ENCODE results near the gene ATP6V0A1. TPM values are rescaled to one million over a fixed set of nuclear protein-coding genes. Genes with fewer than 3 reads are reported as not detected.
"Not testable (repeated sequence)": the region's sequence is repeated elsewhere in the genome, so short reads cannot be mapped to it uniquely, and the experiment has no call there.

The ATP6V0A1 gene
- total and polyA plus RNA-seq, 8 donors, result 13.1 to 435 (median 80.2) TPM

DNA sequence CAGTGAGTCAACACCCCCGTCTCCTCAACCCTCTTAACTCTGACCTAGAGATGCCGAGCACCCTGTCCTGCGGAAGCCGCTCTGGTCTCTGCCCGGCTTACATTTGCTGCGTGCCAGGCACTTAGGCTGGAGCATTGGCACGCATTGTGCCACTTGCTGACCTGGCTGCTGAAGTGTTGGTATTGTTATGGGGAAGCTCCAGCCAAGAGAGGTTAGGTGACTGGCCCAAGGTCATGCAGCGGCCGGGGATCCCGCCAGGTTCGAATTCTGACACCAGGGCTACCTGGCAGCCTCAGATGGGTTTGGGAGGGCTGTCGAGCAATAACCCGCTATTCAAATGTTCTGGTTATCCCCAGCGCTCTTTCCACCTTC, 89.0 kb downstream of the ATP6V0A1 start:
- TF ChIP-seq, protein P1, sequence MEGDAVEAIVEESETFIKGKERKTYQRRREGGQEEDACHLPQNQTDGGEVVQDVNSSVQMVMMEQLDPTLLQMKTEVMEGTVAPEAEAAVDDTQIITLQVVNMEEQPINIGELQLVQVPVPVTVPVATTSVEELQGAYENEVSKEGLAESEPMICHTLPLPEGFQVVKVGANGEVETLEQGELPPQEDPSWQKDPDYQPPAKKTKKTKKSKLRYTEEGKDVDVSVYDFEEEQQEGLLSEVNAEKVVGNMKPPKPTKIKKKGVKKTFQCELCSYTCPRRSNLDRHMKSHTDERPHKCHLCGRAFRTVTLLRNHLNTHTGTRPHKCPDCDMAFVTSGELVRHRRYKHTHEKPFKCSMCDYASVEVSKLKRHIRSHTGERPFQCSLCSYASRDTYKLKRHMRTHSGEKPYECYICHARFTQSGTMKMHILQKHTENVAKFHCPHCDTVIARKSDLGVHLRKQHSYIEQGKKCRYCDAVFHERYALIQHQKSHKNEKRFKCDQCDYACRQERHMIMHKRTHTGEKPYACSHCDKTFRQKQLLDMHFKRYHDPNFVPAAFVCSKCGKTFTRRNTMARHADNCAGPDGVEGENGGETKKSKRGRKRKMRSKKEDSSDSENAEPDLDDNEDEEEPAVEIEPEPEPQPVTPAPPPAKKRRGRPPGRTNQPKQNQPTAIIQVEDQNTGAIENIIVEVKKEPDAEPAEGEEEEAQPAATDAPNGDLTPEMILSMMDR (IDR thresholded peaks at IDR 0.05), result no peak
- Histone ChIP-seq H3K4me1 (peaks cover 5 to 33% (median 22%) of the 10 kb centered on the region in 4 donors), H3K4me3 (peak overlapping the region in 3 of 4 donors; percentile 39 to 55 (median 45)), H3K27me3 (no peaks in the 10 kb centered on the region), H3K27ac (peak overlapping the region in 1 of 5 donors; percentile 1), H3K9me3 (no peaks in the 10 kb centered on the region), H3K36me3 (peaks cover 14 to 38% (median 23%) of the 10 kb centered on the region in 4 donors)
- WGBS, 5 donors, result 56 to 76% (median 72%) methylated on average over 5 to 14 of the region's 14 CpGs
- DNase-seq, result peak in 1 of 2 donors; percentile 45
- intact Hi-C loops (cut with DNase I; ENCODE audit: low total_unique reads), result no loop called here

DNA sequence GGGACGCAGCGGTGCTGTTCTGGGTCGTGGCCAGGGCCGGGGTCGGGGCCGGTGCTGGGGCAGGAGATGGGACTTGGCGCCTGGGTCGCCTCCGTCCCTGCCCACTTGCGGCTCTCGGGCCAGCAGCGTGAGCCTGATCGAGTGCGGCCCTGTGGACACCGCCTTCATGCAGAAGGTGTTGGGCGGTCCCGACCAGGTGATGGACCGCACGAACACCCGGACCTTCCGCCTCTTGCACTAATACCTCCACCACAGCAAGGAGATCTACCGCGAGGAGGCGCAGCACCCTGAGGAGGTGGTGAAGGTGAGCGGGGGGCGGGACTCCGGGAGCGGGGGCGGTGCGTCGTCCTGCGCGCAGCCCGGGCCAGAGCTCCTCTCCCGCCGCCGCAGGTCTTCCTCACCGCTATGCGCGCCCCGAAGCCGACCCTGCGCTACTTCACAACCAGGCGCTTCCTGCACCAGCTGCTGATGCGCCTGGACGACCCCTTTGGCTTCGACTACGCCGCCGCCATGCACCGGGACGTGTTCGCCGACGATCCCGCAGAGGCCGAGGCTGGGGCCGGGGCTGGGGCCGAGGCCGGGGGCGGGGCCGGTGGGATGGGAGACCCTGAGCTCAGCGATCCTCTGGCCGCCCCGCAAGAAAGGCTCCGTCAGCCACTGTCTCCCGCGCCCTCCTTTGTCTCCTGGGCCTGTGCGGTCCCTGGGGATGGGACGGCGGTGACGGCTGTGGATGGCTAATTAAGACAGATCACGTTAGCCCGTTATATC, 89.6 kb downstream of the ATP6V0A1 start:
- Histone ChIP-seq H3K4me3 (peak overlapping the region; percentile 32 to 55 (median 42)), H3K36me3 (peaks cover 8 to 37% (median 22%) of the 10 kb centered on the region in 4 donors), H3K9me3 (no peaks in the 10 kb centered on the region), H3K27ac (peak overlapping the region in 1 of 5 donors; percentile 1), H3K4me1 (peaks cover 7 to 38% (median 27%) of the 10 kb centered on the region in 4 donors), H3K27me3 (no peaks in the 10 kb centered on the region)
- 9 to 38% (median 14%) methylated on average over 21 to 74 of the region's 74 CpGs for WGBS, 5 donors
- DNase-seq, result peak; percentile 94
- intact Hi-C loops (cut with DNase I; ENCODE audit: low total_unique reads), result no loop called here
- no peak for TF ChIP-seq POLR2A (IDR thresholded peaks at IDR 0.05)
- TF ChIP-seq, protein P1 (IDR thresholded peaks at IDR 0.05), result peak in 5 of 7 experiments; percentile 20 to 62 (median 57)
- no peak for TF ChIP-seq EP300 (IDR thresholded peaks at IDR 0.05)
- TF ChIP-seq POLR2AphosphoS5 (IDR thresholded peaks at IDR 0.05), result peak; percentile 7 to 81 (median 24)

DNA sequence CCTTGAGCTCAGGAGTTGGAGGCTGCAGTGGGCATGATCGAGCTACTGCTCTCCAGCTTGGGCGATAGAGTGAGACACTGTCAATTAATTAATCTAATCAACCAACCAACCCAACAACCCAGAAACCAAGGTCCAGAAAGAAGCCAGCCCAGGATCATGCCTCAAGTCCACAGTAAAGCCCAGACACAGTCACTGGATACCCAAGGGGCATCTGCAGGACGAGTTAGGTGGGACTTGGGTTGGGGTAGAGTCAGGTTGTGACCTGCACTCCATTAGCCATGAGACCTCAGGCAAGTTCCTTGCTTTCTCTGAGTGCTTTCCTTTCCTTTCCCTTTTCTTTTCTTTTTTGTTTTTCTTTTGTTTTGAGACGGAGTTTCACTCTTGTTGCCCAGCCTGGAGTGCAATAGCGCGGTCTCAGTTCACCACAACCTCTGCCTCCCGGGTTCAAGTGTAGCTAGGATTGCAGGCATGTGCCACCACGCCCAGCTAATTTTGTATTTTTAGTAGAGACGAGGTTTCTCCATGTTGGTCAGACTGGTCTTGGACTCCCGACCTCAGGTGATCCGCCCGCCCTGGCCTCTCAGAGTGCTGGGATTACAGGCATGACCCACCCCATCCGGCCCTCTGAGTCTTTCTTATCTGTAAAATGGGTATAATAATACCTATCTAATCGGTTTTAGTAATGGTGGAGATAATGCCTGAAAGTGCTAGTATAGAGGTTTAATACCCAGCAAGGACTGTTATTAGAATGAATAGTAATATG, 90.5 kb downstream of the ATP6V0A1 start:
- intact Hi-C loops (cut with DNase I; ENCODE audit: low total_unique reads), result no loop called here
- no peak overlapping the region for H3K27ac ChIP-seq
- TF ChIP-seq, protein P1 (IDR thresholded peaks at IDR 0.05), result no peak
- TF ChIP-seq POLR2AphosphoS5 (IDR thresholded peaks at IDR 0.05) (no peak), POLR2A (IDR thresholded peaks at IDR 0.05) (no peak), EP300 (IDR thresholded peaks at IDR 0.05) (no peak)
- H3K9me3 ChIP-seq, result no peaks in the 10 kb centered on the region
- DNase-seq, result no peak
- H3K4me1 ChIP-seq, result peaks cover 16 to 47% (median 36%) of the 10 kb centered on the region in 4 donors
- H3K4me3 ChIP-seq, result peak overlapping the region in 2 of 4 donors; percentile 39 to 55
- H3K27me3 ChIP-seq, result no peaks in the 10 kb centered on the region
- WGBS, 5 donors, result 53 to 70% (median 63%) methylated on average over 14 of the region's 14 CpGs
- peaks cover 3 to 28% (median 13%) of the 10 kb centered on the region in 4 donors for H3K36me3 ChIP-seq

DNA sequence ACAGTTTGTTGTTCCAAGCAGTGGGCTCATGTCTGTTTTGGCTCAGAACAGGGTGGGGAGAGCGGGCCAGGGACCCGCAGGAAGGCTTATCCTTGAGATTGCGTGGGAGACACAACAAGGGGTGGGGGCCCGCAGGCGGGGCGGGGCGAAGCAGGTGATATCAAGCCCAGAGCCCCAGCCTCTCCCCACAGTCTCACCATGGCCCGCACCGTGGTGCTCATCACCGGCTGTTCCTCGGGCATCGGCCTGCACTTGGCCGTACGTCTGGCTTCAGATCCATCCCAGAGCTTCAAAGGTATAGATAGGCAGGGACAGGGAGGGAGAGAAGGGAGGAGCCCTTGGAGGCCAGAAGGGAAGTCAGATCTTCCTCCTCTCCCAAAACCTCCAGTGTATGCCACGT, 94.1 kb downstream of the ATP6V0A1 start, which contains the start of gene HSD17B1:
Gene HSD17B1 (plus strand): TSS at position 188 of the 400 bp plus-strand sequence. CDS start 11 bp downstream, at position 199.
- DNase-seq; H3K27me3 ChIP-seq; H3K9me3 ChIP-seq; intact Hi-C loops (cut with DNase I; ENCODE audit: low total_unique reads): not testable (repeated sequence)
- Histone ChIP-seq H3K4me1 (peaks cover 22 to 55% (median 46%) of the 10 kb centered on the region in 4 donors), H3K4me3 (peak within 1 kb of the TSS; percentile 66 to 86 (median 76)), H3K36me3 (peaks cover 0 to 14% (median 6%) of the 10 kb centered on the region in 4 donors), H3K27ac (peak within 1 kb of the TSS in 4 of 5 donors; percentile 88 to 93 (median 92))
- 88 to 93% (median 90%) methylated on average over 9 to 15 of the region's 15 CpGs for WGBS, 5 donors
